GM12878 (cell line): ENCODE measurements around the gene PCGF1. TPM values are rescaled to one million over a fixed set of nuclear protein-coding genes. Genes with fewer than 3 reads are reported as not detected.

Source experiments
- ATAC-seq: fragments of 200-7000 bp; cut with Tn5 transposase; 3 replicates; pipeline ENCODE4 v1.9.1; 2020; ENCODE audit warnings: mild to moderate bottlenecking, moderate library complexity
- BruUV-seq: library from RNA; stranded (reverse); fragments of 400-500 nt; replicated peaks from 2 replicates; lab custom pipeline; 2021; lab: Mats Ljungman, UMichigan
- CTCF ChIA-PET: fragments of 300-600 bp; sonication (Branson Sonifier 250); formaldehyde crosslinking; extraction: SDS; loops from one replicate; lab custom pipeline; 2021; ENCODE audit warnings: inconsistent platforms; lab: Yijun Ruan, JAX
- POLR2A ChIA-PET: fragments of 350-600 bp; formaldehyde crosslinking; extraction: SDS; loops from one replicate; lab custom pipeline; 2021; ENCODE audit warnings: inconsistent platforms; lab: Charles Lee
- RAD21 ChIA-PET: fragments of 300-600 bp; sonication (Branson Sonifier 250); formaldehyde crosslinking; loops from one replicate; lab custom pipeline; 2023; ENCODE audit warnings: antibody characterized with exemption; ENCODE audit not compliant: unreplicated experiment; lab: Charles Lee
- SMC1A ChIA-PET: fragments of 300-600 bp; sonication (Branson Sonifier 250); formaldehyde crosslinking; loops from one replicate; lab custom pipeline; 2023; ENCODE audit not compliant: unreplicated experiment, uncharacterized antibody; lab: Charles Lee
- DNase-seq: peaks from one replicate; pipeline ENCODE4 v3.0.0-alpha.2; 2011; ENCODE audit warnings: low read depth, low spot score
- FAIRE-seq: peaks from 3 replicates; lab custom pipeline; 2011; peaks lifted over from hg19 to GRCh38; lab: Jason Lieb, UNC
- H2AFZ ChIP-seq: 2 replicates; pipeline ENCODE4 v1.6.0; 2011; ENCODE audit warnings: low read depth, low read length, control low read depth; ENCODE audit not compliant: control insufficient read depth
- H3K27ac ChIP-seq: 2 replicates; pipeline ENCODE4 v1.5.1; 2011; ENCODE audit warnings: control low read depth; ENCODE audit not compliant: control insufficient read depth, insufficient read depth
- H3K27me3 ChIP-seq, 2 experiments: replicated peaks in 1 of 2; 2 replicates each; pipeline versions ENCODE4 v1.6.0 to v1.6.1; 2011; ENCODE audit warnings: low read length in 1 of 2; ENCODE audit not compliant: control insufficient read depth in 2 of 2, insufficient read depth in 2 of 2
- H3K36me3 ChIP-seq, 2 experiments: 2 replicates each; pipeline ENCODE4 v1.5.1; 2011; ENCODE audit warnings: low read length in 1 of 2; ENCODE audit not compliant: control insufficient read depth in 2 of 2, insufficient read depth in 2 of 2
- H3K4me1 ChIP-seq: 2 replicates; pipeline ENCODE4 v1.6.1; 2011; ENCODE audit warnings: mild to moderate bottlenecking, low read length, moderate library complexity, mixed read lengths; ENCODE audit not compliant: control insufficient read depth, insufficient read depth
- H3K4me2 ChIP-seq: 2 replicates; pipeline ENCODE4 v1.6.0; 2011; ENCODE audit warnings: control low read depth; ENCODE audit not compliant: control insufficient read depth, insufficient read depth
- H3K4me3 ChIP-seq: fragments of 200-600 bp; sonication (generic); 2 replicates; pipeline ENCODE4 v1.5.1; 2016
- H3K79me2 ChIP-seq: 2 replicates; pipeline ENCODE4 v1.6.0; 2011; ENCODE audit warnings: low read length; ENCODE audit not compliant: control insufficient read depth, insufficient read depth
- H3K9ac ChIP-seq: 2 replicates; pipeline ENCODE4 v1.8.0; 2011; ENCODE audit warnings: low read length, control low read depth, mixed read lengths; ENCODE audit not compliant: control insufficient read depth, insufficient read depth
- H3K9me3 ChIP-seq: replicated peaks from 3 replicates; pipeline ENCODE4 v1.5.1; 2011; ENCODE audit warnings: mild to moderate bottlenecking, low read length; ENCODE audit not compliant: control insufficient read depth, insufficient read depth
- H4K20me1 ChIP-seq: 2 replicates; pipeline ENCODE4 v1.6.0; 2011; ENCODE audit not compliant: control insufficient read depth, insufficient read depth
- BCLAF1 ChIP-seq: fragments of 450-650 bp; IDR thresholded peaks from 2 replicates; pipeline ENCODE4 v1.6.1; 2017; ENCODE audit warnings: antibody characterized with exemption, mild to moderate bottlenecking, moderate library complexity
- CBFB ChIP-seq: IDR thresholded peaks from 2 replicates; pipeline ENCODE4 v1.6.1; 2016; ENCODE audit warnings: antibody characterized with exemption, low read depth
- CBX3 ChIP-seq: fragments of 200-600 bp; sonication (generic); IDR thresholded peaks from 2 replicates; pipeline ENCODE4 v1.6.1; 2016; ENCODE audit warnings: low read depth, borderline replicate concordance
- CHD1 ChIP-seq: IDR thresholded peaks from 2 replicates; pipeline ENCODE4 v1.6.1; 2012; ENCODE audit warnings: low read depth, low read length, improper control_type of control experiment
- CREM ChIP-seq: IDR thresholded peaks from 2 replicates; pipeline ENCODE4 v1.6.1; 2014; ENCODE audit warnings: antibody characterized with exemption, low read depth
- EGR1 ChIP-seq, 2 experiments: IDR thresholded peaks; 1 replicate in 1 of 2; 2 replicates in 1 of 2; pipeline ENCODE4 v1.6.1; 2011 to 2012; ENCODE audit warnings: low read depth in 2 of 2, low read length in 2 of 2, borderline replicate concordance in 1 of 2, mild to moderate bottlenecking in 1 of 2, moderate library complexity in 1 of 2
- HCFC1 ChIP-seq: fragments of 150-350 bp; IDR thresholded peaks from 2 replicates; pipeline ENCODE4 v1.6.1; 2014; ENCODE audit warnings: low read length
- MEF2A ChIP-seq: IDR thresholded peaks from 2 replicates; pipeline ENCODE4 v1.6.1; 2011; ENCODE audit warnings: low read depth, mild to moderate bottlenecking, low read length, moderate library complexity; ENCODE audit not compliant: insufficient read depth
- MTA2 ChIP-seq: fragments of 450-650 bp; IDR thresholded peaks from 2 replicates; pipeline ENCODE4 v1.6.1; 2016; ENCODE audit warnings: low read depth, mild to moderate bottlenecking, moderate library complexity
- NFXL1 ChIP-seq: fragments of 450-650 bp; IDR thresholded peaks from 2 replicates; pipeline ENCODE4 v1.6.1; 2017; ENCODE audit warnings: antibody characterized with exemption, mild to moderate bottlenecking, borderline replicate concordance
- POLR2AphosphoS2 ChIP-seq: IDR thresholded peaks from 2 replicates; pipeline ENCODE4 v1.6.1; 2011; ENCODE audit warnings: low read depth, mild to moderate bottlenecking, low read length, improper control_type of control experiment, moderate library complexity
- RAD21 ChIP-seq: IDR thresholded peaks from 2 replicates; pipeline ENCODE4 v1.6.1; 2011; ENCODE audit warnings: mild to moderate bottlenecking, low read depth, low read length, moderate library complexity; ENCODE audit not compliant: insufficient read depth
- SREBF2 ChIP-seq: IDR thresholded peaks from 2 replicates; pipeline ENCODE4 v1.6.1; 2012; ENCODE audit warnings: mild to moderate bottlenecking, low read length
- TCF12 ChIP-seq: IDR thresholded peaks from 2 replicates; pipeline ENCODE4 v1.6.1; 2011; ENCODE audit warnings: low read depth, mild to moderate bottlenecking, low read length
- ZBED1 ChIP-seq: IDR thresholded peaks from 2 replicates; pipeline ENCODE4 v1.6.1; 2016; ENCODE audit warnings: borderline replicate concordance
- ZBTB40 ChIP-seq: fragments of 450-650 bp; IDR thresholded peaks from 2 replicates; pipeline ENCODE4 v1.6.1; 2016; ENCODE audit warnings: mild to moderate bottlenecking, moderate library complexity, borderline replicate concordance
- ZNF24 ChIP-seq: fragments of 450-650 bp; IDR thresholded peaks from 2 replicates; pipeline ENCODE4 v1.6.1; 2017; ENCODE audit warnings: antibody characterized with exemption, mild to moderate bottlenecking
- WGBS: methylation state at CpG from one replicate; pipeline ENCODE4 v1.1.6; 2016; ENCODE audit warnings: low lambda C conversion rate; ENCODE audit not compliant: insufficient replicate concordance, insufficient coverage; ENCODE audit errors: missing lambda C conversion rate; 5-methylcytosine and 5-hydroxymethylcytosine counted together
- in situ Hi-C: fragments of 300-500 bp; cut with MboI; formaldehyde crosslinking; loops from 9 replicates; pipeline ENCODE4 v1.14.3; 2018; ENCODE audit warnings: mixed read lengths
- intact Hi-C: fragments of 100-400 bp; cut with micrococcal nuclease; formaldehyde crosslinking; loops from one replicate; pipeline ENCODE4 v1.14.2; 2022; ENCODE audit not compliant: unreplicated experiment
- polyA plus RNA-seq, 11 experiments: library from polyadenylated mRNA; depleted of rRNA in 4 of 11; unstranded in 6 of 11; stranded (reverse) in 5 of 11; fragments of >200 nt; fragmentation: Nextera tagmentation in 4 of 11; fragmentation: Illumina TruSeq in 1 of 11; extraction: Ambion mirVana in 4 of 11; extraction: Trizol in 1 of 11; gene quantifications; 1 replicate in 1 of 11; 2 replicates in 10 of 11; pipeline versions ENCODE4 v1.2.1 to v1.2.3, GENCODE V29; 2011 to 2016; ENCODE audit warnings: inconsistent platforms in 2 of 11, missing spikeins in 2 of 11, low read depth in 1 of 11
- total RNA-seq, 4 experiments: library from RNA; depleted of rRNA in 3 of 4; stranded (reverse); fragments of >200 nt in 3 of 4; fragmentation: Illumina TruSeq in 1 of 4; extraction: Trizol in 1 of 4; gene quantifications; 2 replicates each; pipeline versions ENCODE4 v1.2.1 to v1.2.3, GENCODE V29; 2013 to 2021

PCGF1 gene
- total and polyA plus RNA-seq, 10 of the 15 experiments (the other 5 are each of a cell fraction or from before 2014, with no cell fraction given), result 23.1 to 50.8 (median 27.4) TPM

- WGBS, result 64% methylated on average over 11 of the region's 11 CpGs
- ChIA-PET CTCF (interaction anchor here (1.1 to 10.4 kb wide), 6 partner anchors 20 to 61 kb away, joined by 4 to 226 read pairs (median 51); partner anchors contain the start of genes CCDC142, PCGF1 and TTC31), RAD21 (interaction anchor here (1.1 to 7.5 kb wide), 3 partner anchors 43 to 92 kb away, joined by 3 to 158 read pairs (median 7); partner anchors contain the start of genes CCDC142 and TTC31), POLR2A (interaction anchor here (0.7 to 2.6 kb wide), 6 partner anchors 18 to 60 kb away, joined by 4 to 10 read pairs (median 4); partner anchors contain the start of gene PCGF1), SMC1A (interaction anchor here (0.9 to 9.9 kb wide), 5 partner anchors 18 to 61 kb away, joined by 3 to 208 read pairs (median 7); partner anchors contain the start of gene PCGF1)
- FAIRE-seq (peak; percentile 97), ATAC-seq (peak; percentile 5), DNase-seq (peak; percentile 49)
- peak within 1 kb of the TSS; percentile 46 for H3K4me2 ChIP-seq
- H3K27me3 ChIP-seq, result no peaks in the 10 kb centered on the region
- no peak within 1 kb of the TSS for H3K27ac ChIP-seq
- H4K20me1 ChIP-seq, result no peaks in the 10 kb centered on the region
- no peak within 1 kb of the TSS for H3K4me3 ChIP-seq
- H3K9me3 ChIP-seq, result no peaks in the 10 kb centered on the region
- in situ Hi-C loops, result no loop called here
- intact Hi-C loops, result no loop called here
- no peak within 1 kb of the TSS for H2AFZ ChIP-seq
- peaks cover 12 to 17% of the 10 kb centered on the region in 2 experiments for H3K36me3 ChIP-seq
- BruUV-seq, result no TSS peak
- peaks cover 38% of the 10 kb centered on the region for H3K79me2 ChIP-seq
- peaks cover 22% of the 10 kb centered on the region for H3K4me1 ChIP-seq
- no peak within 1 kb of the TSS for H3K9ac ChIP-seq
- TF ChIP-seq RAD21 (no peak), MTA2 (no peak), NFXL1 (no peak), CREM (peak; percentile 43; the same call in 1 of the 2 replicates), BCLAF1 (no peak), CBX3 (no peak), CBFB (no peak), HCFC1 (peak; percentile 82), SREBF2 (no peak), ZBTB40 (no peak), POLR2AphosphoS2 (no peak), EGR1 (IDR thresholded peaks at IDR 0.05; ENCODE audit: borderline replicate concordance in 1 of 2, low read depth in 2 of 2, low read length in 2 of 2) (no peak), ZBED1 (no peak), CHD1 (no peak), MEF2A (no peak), TCF12 (no peak), ZNF24 (no peak)
Observed at GRCh38 chr2:74525717-74526648, 18.5 kb upstream of the PCGF1 start, which contains the start of gene DQX1. Gene DQX1, minus strand, starts transcription at chr2:74526231. Its CDS starts 502 bp downstream, at chr2:74525729.
